Measurements from ENCODE around the gene TMEM258.

Gene TMEM258

GRCh38 chr11:61778920-61779650 lies 13.3 kb downstream of the TMEM258 start:
- CTCF ChIA-PET: interaction anchor here (1.0 to 1.2 kb wide), 2 partner anchors 32 to 35 kb away, joined by 3 read pairs; no protein-coding TSS in a partner anchor
- DNase-seq (ENCODE audit: extremely low spot score): no peak
- no peak for TF ChIP-seq BHLHE40 (IDR thresholded peaks at IDR 0.05; ENCODE audit: borderline replicate concordance)
- TF ChIP-seq SP1 (IDR thresholded peaks at IDR 0.05): no peak
- no peak for TF ChIP-seq LEF1 (IDR thresholded peaks at IDR 0.05; ENCODE audit: borderline replicate concordance)
- no peak for TF ChIP-seq SUZ12 (IDR thresholded peaks at IDR 0.05)
- TF ChIP-seq TARDBP (IDR thresholded peaks at IDR 0.05): no peak
- no peak for TF ChIP-seq ARNT (IDR thresholded peaks at IDR 0.05)
- TF ChIP-seq PKNOX1 (IDR thresholded peaks at IDR 0.05): no peak
- no peak for TF ChIP-seq CTBP1 (IDR thresholded peaks at IDR 0.05; ENCODE audit: borderline replicate concordance)
- no peak for TF ChIP-seq FOXK2 (IDR thresholded peaks at IDR 0.05)
- no peak for TF ChIP-seq ELF4 (IDR thresholded peaks at IDR 0.05)
- TF ChIP-seq ZNF384 (IDR thresholded peaks at IDR 0.05): no peak
- TF ChIP-seq L3MBTL2 (conservative IDR thresholded peaks at IDR 0.05): no peak
- TF ChIP-seq FOXA1 (IDR thresholded peaks at IDR 0.05): no peak
- TF ChIP-seq NFRKB (IDR thresholded peaks at IDR 0.05): no peak
- no peak for TF ChIP-seq FOXM1 (IDR thresholded peaks at IDR 0.05; ENCODE audit: borderline replicate concordance)
- no peak for TF ChIP-seq HDGF (IDR thresholded peaks at IDR 0.05; ENCODE audit: borderline replicate concordance)
- POLR2A ChIA-PET: interaction anchor here (1.2 to 1.7 kb wide), 2 partner anchors 11 to 13 kb away, joined by 4 to 10 read pairs; partner anchors contain the start of genes FEN1 and TMEM258

GRCh38 chr11:61778357-61778886 lies 14.0 kb downstream of the TMEM258 start:
- TF ChIP-seq BHLHE40 (IDR thresholded peaks at IDR 0.05; ENCODE audit: borderline replicate concordance): no peak
- TF ChIP-seq ARNT (IDR thresholded peaks at IDR 0.05): no peak
- TF ChIP-seq TARDBP (IDR thresholded peaks at IDR 0.05): no peak
- no peak for TF ChIP-seq NFRKB (IDR thresholded peaks at IDR 0.05)
- no peak for TF ChIP-seq ZNF384 (IDR thresholded peaks at IDR 0.05)
- TF ChIP-seq PKNOX1 (IDR thresholded peaks at IDR 0.05): no peak
- TF ChIP-seq L3MBTL2 (conservative IDR thresholded peaks at IDR 0.05): no peak
- no peak for TF ChIP-seq FOXM1 (IDR thresholded peaks at IDR 0.05; ENCODE audit: borderline replicate concordance)
- TF ChIP-seq ELF4 (IDR thresholded peaks at IDR 0.05): no peak
- TF ChIP-seq SP1 (IDR thresholded peaks at IDR 0.05): no peak
- TF ChIP-seq SUZ12 (IDR thresholded peaks at IDR 0.05): no peak
- no peak for TF ChIP-seq LEF1 (IDR thresholded peaks at IDR 0.05; ENCODE audit: borderline replicate concordance)
- no peak for TF ChIP-seq HDGF (IDR thresholded peaks at IDR 0.05; ENCODE audit: borderline replicate concordance)
- CTCF ChIA-PET: interaction anchor here (1.0 kb wide), 1 partner anchor 31 kb away, joined by 3 read pairs; no protein-coding TSS in a partner anchor
- no peak for DNase-seq (ENCODE audit: extremely low spot score)
- POLR2A ChIA-PET: no interaction called here

GRCh38 chr11:61777234-61778090 lies 14.9 kb downstream of the TMEM258 start:
- TF ChIP-seq PKNOX1 (IDR thresholded peaks at IDR 0.05): no peak
- TF ChIP-seq CTBP1 (IDR thresholded peaks at IDR 0.05; ENCODE audit: borderline replicate concordance): no peak
- no peak for TF ChIP-seq NFRKB (IDR thresholded peaks at IDR 0.05)
- no peak for TF ChIP-seq SP1 (IDR thresholded peaks at IDR 0.05)
- TF ChIP-seq FOXK2 (IDR thresholded peaks at IDR 0.05): no peak
- TF ChIP-seq LEF1 (IDR thresholded peaks at IDR 0.05; ENCODE audit: borderline replicate concordance): no peak
- TF ChIP-seq BHLHE40 (IDR thresholded peaks at IDR 0.05; ENCODE audit: borderline replicate concordance): no peak
- no peak for TF ChIP-seq SUZ12 (IDR thresholded peaks at IDR 0.05)
- no peak for TF ChIP-seq TARDBP (IDR thresholded peaks at IDR 0.05)
- TF ChIP-seq ARNT (IDR thresholded peaks at IDR 0.05): no peak
- no peak for TF ChIP-seq FOXM1 (IDR thresholded peaks at IDR 0.05; ENCODE audit: borderline replicate concordance)
- no peak for TF ChIP-seq L3MBTL2 (conservative IDR thresholded peaks at IDR 0.05)
- ChIA-PET CTCF (no interaction called here), POLR2A (no interaction called here)
- no peak for DNase-seq (ENCODE audit: extremely low spot score)

GRCh38 chr11:61776561-61777075 lies 15.8 kb downstream of the TMEM258 start:
- peak; percentile 79 for DNase-seq (ENCODE audit: extremely low spot score)
- CTCF ChIA-PET: no interaction called here
- TF ChIP-seq CTBP1 (IDR thresholded peaks at IDR 0.05; ENCODE audit: borderline replicate concordance) (no peak), SP1 (IDR thresholded peaks at IDR 0.05) (no peak)
- POLR2A ChIA-PET: no interaction called here

All from HEK293T (cell line).